BJ (cell line): Measurements from ENCODE around the gene RASA2. TPM values are rescaled to one million over a fixed set of nuclear protein-coding genes. Genes with fewer than 3 reads are reported as not detected.

Source experiments
- CTCF ChIA-PET: fragments of 350-600 bp; formaldehyde crosslinking; extraction: SDS; loops from one replicate; lab custom pipeline; 2021; ENCODE audit warnings: antibody characterized with exemption, inconsistent platforms; lab: Yijun Ruan, JAX
- POLR2A ChIA-PET: fragments of 300-600 bp; sonication (Branson Sonifier 250); formaldehyde crosslinking; extraction: SDS; loops from one replicate; lab custom pipeline; 2021; ENCODE audit warnings: antibody characterized with exemption; lab: Charles Lee
- DNase-seq: peaks from one replicate; pipeline ENCODE4 v3.0.0-alpha.2; 2011; ENCODE audit warnings: low read depth
- H3K27me3 ChIP-seq: 2 replicates; pipeline ENCODE4 v1.6.0; 2011; ENCODE audit warnings: low read length; ENCODE audit not compliant: control insufficient read depth, insufficient read depth
- H3K36me3 ChIP-seq: 2 replicates; pipeline ENCODE4 v1.5.1; 2011; ENCODE audit warnings: low read length; ENCODE audit not compliant: control insufficient read depth, insufficient read depth
- H3K4me3 ChIP-seq: 2 replicates; pipeline ENCODE4 v1.5.1; 2011; ENCODE audit warnings: low read depth, mild to moderate bottlenecking, control low read depth, low read length
- CTCF ChIP-seq: IDR thresholded peaks from 2 replicates; pipeline ENCODE4 v1.5.1; 2011; ENCODE audit warnings: low read depth, mild to moderate bottlenecking, control low read depth, inconsistent platforms, low read length, moderate library complexity; ENCODE audit not compliant: insufficient read depth
- polyA plus RNA-seq: library from polyadenylated mRNA; depleted of rRNA; stranded (reverse); fragments of >200 nt; gene quantifications from 2 replicates; pipeline ENCODE4 v1.2.3, GENCODE V29; 2011; rRNA removed

Gene RASA2
- polyA plus RNA-seq, 1 experiment = 5.6 TPM

GRCh38 chr3:141660614-141660947 lies 173.8 kb downstream of the RASA2 start:
- ChIA-PET POLR2A (no interaction called here), CTCF (interaction anchor here (1.7 kb wide), 1 partner anchor 11 kb away, joined by 3 read pairs; no protein-coding TSS in a partner anchor)
- H3K36me3 ChIP-seq = no peaks in the 10 kb centered on the region
- H3K4me3 ChIP-seq = peak overlapping the region; percentile 69
- H3K27me3 ChIP-seq = 0 out of 2 replicates have a peak, but pooled peaks cover 2% of the 10 kb centered on the region
- no peak for TF ChIP-seq CTCF
- DNase-seq = no peak

GRCh38 chr3:141661229-141662196 lies 174.7 kb downstream of the RASA2 start:
- ChIA-PET POLR2A (interaction anchor here (0.6 kb wide), 1 partner anchor 84 kb away, joined by 3 read pairs; no protein-coding TSS in a partner anchor), CTCF (no interaction called here)
- TF ChIP-seq CTCF = no peak
- 0 out of 2 replicates have a peak, but pooled peaks cover 2% of the 10 kb centered on the region for H3K27me3 ChIP-seq
- DNase-seq = no peak
- H3K4me3 ChIP-seq = no peak overlapping the region
- no peaks in the 10 kb centered on the region for H3K36me3 ChIP-seq

- Histone ChIP-seq H3K36me3 (no peaks in the 10 kb centered on the region), H3K27me3 (no peaks in the 10 kb centered on the region), H3K4me3 (no peak overlapping the region)
- TF ChIP-seq CTCF = no peak
- ChIA-PET POLR2A (no interaction called here), CTCF (interaction anchor here (1.1 kb wide), 1 partner anchor 14 kb away, joined by 3 read pairs; no protein-coding TSS in a partner anchor)
- DNase-seq = no peak
Observed at GRCh38 chr3:141663993-141664392, 177.2 kb downstream of the RASA2 start.

Other genes with a start within 250 kb of the RASA2 start
- gene ZBTB38, start 118.5 kb upstream of the RASA2 start, polyA plus RNA-seq = 62.0 and 77.4 TPM in 2 replicates